ENCODE data around the gene LAMC3. TPM values are rescaled to one million over a fixed set of nuclear protein-coding genes. Genes with fewer than 3 reads are reported as not detected.

Gene LAMC3
- total RNA-seq, 2 experiments from 2014 or later, result 0.66 to 1.7 TPM

GRCh38 chr9:131076347-131077195 lies 67.6 kb downstream of the LAMC3 start:
- Mint-ChIP-seq H3K36me3 (ENCODE audit: low read depth) (no peaks in the 10 kb centered on the region), H3K27me3 (no peaks in the 10 kb centered on the region), H3K4me1 (ENCODE audit: low read depth) (no peaks in the 10 kb centered on the region), H3K9me3 (no peaks in the 10 kb centered on the region), H3K4me3 (no peak overlapping the region), H3K27ac (no peak overlapping the region)
- Histone ChIP-seq H3K4me3 (ENCODE audit: low read length) (no peak overlapping the region), H3K4me1 (ENCODE audit: insufficient read depth, low read length) (no peaks in the 10 kb centered on the region), H3K27ac (ENCODE audit: low read depth in 1 of 2, low read length in 2 of 2) (no peak overlapping the region), H3K9me3 (ENCODE audit: control insufficient read depth in 1 of 2, insufficient read depth in 1 of 2, low read length in 2 of 2) (no peaks in the 10 kb centered on the region), H3K36me3 (ENCODE audit: insufficient read depth, low read length) (no peaks in the 10 kb centered on the region), H3K27me3 (ENCODE audit: control insufficient read depth in 1 of 2, insufficient read depth in 2 of 2, low read length in 2 of 2) (no peaks in the 10 kb centered on the region)
- ATAC-seq (ENCODE audit: poor library complexity) (no peak), DNase-seq (no peak)
- CTCF ChIA-PET, result no interaction called here
- POLR2A ChIA-PET, result no interaction called here
- no peak for TF ChIP-seq CTCF (IDR thresholded peaks at IDR 0.05)
- intact Hi-C loops (cut with DNase I, micrococcal nuclease), result no loop called here

- no peaks in the 10 kb centered on the region for H3K36me3 Mint-ChIP-seq (ENCODE audit: low read depth)
- H3K4me1 Mint-ChIP-seq (ENCODE audit: low read depth), result no peaks in the 10 kb centered on the region
Measured at GRCh38 chr9:131078427-131079366, 69.7 kb downstream of the LAMC3 start.

GRCh38 chr9:131080589-131080988 lies 71.6 kb downstream of the LAMC3 start:
- intact Hi-C loops (cut with DNase I, micrococcal nuclease), result no loop called here
- POLR2A ChIA-PET, result no interaction called here
- H3K9me3 ChIP-seq (ENCODE audit: control insufficient read depth in 1 of 2, insufficient read depth in 1 of 2, low read length in 2 of 2), result no peaks in the 10 kb centered on the region
- Mint-ChIP-seq H3K4me1 (ENCODE audit: low read depth) (no peaks in the 10 kb centered on the region), H3K4me3 (no peak overlapping the region), H3K27ac (no peak overlapping the region), H3K36me3 (ENCODE audit: low read depth) (no peaks in the 10 kb centered on the region), H3K27me3 (no peaks in the 10 kb centered on the region), H3K9me3 (no peaks in the 10 kb centered on the region)
- no peak overlapping the region for H3K4me3 ChIP-seq (ENCODE audit: low read length)
- ATAC-seq (ENCODE audit: poor library complexity), result no peak
- H3K36me3 ChIP-seq (ENCODE audit: insufficient read depth, low read length), result no peaks in the 10 kb centered on the region
- CTCF ChIA-PET, result no interaction called here
- no peak overlapping the region for H3K27ac ChIP-seq (ENCODE audit: low read depth in 1 of 2, low read length in 2 of 2)
- DNase-seq, result no peak
- no peaks in the 10 kb centered on the region for H3K27me3 ChIP-seq (ENCODE audit: control insufficient read depth in 1 of 2, insufficient read depth in 2 of 2, low read length in 2 of 2)
- H3K4me1 ChIP-seq (ENCODE audit: insufficient read depth, low read length), result no peaks in the 10 kb centered on the region
- TF ChIP-seq CTCF (IDR thresholded peaks at IDR 0.05), result no peak

More at GRCh38 chr9:131078427-131079366, 69.7 kb downstream of the LAMC3 start:
- Histone ChIP-seq H3K27me3 (ENCODE audit: control insufficient read depth in 1 of 2, insufficient read depth in 2 of 2, low read length in 2 of 2) (no peaks in the 10 kb centered on the region), H3K4me3 (ENCODE audit: low read length) (no peak overlapping the region), H3K27ac (ENCODE audit: low read depth in 1 of 2, low read length in 2 of 2) (no peak overlapping the region), H3K36me3 (ENCODE audit: insufficient read depth, low read length) (no peaks in the 10 kb centered on the region), H3K4me1 (ENCODE audit: insufficient read depth, low read length) (no peaks in the 10 kb centered on the region), H3K9me3 (ENCODE audit: control insufficient read depth in 1 of 2, insufficient read depth in 1 of 2, low read length in 2 of 2) (no peaks in the 10 kb centered on the region)
- no peak overlapping the region for H3K27ac Mint-ChIP-seq
- H3K27me3 Mint-ChIP-seq, result no peaks in the 10 kb centered on the region
- ATAC-seq (ENCODE audit: poor library complexity), result no peak
- H3K9me3 Mint-ChIP-seq, result no peaks in the 10 kb centered on the region
- H3K4me3 Mint-ChIP-seq, result no peak overlapping the region
- no peak for DNase-seq
- no peak for TF ChIP-seq CTCF (IDR thresholded peaks at IDR 0.05)
- POLR2A ChIA-PET, result no interaction called here
- intact Hi-C loops (cut with DNase I, micrococcal nuclease), result no loop called here
- CTCF ChIA-PET, result no interaction called here
